DMS53 treated with DMSO at 0.1 percent for 48 hours (cell line): Measurements from ENCODE around the gene GNB1.
"Not testable (repeated sequence)": the region's sequence is repeated elsewhere in the genome, so short reads cannot be mapped to it uniquely, and the experiment has no call there.

Source experiments
- DNase-seq: peaks from one replicate; lab custom pipeline; 2025; ENCODE audit not compliant: unreplicated experiment; lab: John Stamatoyannopoulos, UW

GNB1 gene

GRCh38 chr1:1752190-1752589 lies 138.7 kb downstream of the GNB1 start:
- DNase-seq, result no peak

- not testable (repeated sequence) for DNase-seq
Observed at GRCh38 chr1:1749941-1750340, 140.9 kb downstream of the GNB1 start.

DNA sequence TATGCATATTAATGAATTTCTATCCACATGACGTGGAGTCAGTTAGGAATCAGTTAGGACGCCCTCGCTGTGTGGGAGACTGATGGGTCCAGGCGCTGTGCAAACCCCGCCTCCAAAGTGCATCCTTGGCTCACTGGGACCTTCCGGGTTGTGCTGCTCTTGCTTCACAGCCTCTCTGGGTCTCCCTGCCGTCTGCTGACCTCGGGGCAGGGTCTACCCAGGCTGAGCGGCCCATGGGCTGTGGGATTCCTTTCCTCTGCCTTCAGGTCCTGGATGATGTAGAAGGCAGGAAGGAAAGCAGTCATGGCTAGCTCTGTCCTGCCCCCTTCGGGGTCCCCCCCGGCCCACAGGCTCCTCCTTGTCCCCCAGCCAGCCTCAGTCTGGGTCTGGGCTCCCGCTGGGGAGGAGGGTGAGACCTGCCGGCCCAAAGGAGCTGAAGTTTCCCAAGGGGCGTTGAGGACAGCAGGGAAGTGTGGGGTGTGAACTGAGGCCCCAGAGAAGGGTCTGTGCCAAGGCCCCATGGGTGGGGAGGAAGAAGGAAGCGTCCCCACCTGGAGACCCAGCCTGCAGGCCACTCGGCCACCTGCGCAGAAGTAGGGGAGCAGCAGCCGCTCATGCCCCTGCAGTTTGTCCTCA lies 142.1 kb downstream of the GNB1 start:
- DNase-seq, result no peak

DNA sequence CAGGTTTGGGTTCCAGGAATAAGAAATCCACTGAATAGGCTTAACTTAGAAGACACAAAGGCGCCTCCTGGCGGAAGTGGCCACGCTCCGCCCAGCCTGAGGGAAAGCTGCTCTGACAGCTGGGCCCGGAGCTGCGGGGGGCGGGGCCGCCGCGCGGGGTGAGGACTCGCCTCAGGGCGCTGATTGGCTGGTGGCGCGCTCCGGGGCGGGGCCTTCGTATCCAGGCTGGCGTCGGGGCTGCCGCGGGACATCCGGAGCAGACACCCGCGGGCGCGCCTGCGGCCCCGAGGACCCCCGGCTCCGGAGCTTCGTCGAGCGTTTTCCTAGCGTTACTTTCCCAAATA lies 144.3 kb downstream of the GNB1 start:
- not testable (repeated sequence) for DNase-seq

- not testable (repeated sequence) for DNase-seq
Observed at GRCh38 chr1:1745651-1746565, 145.0 kb downstream of the GNB1 start.

- DNase-seq, result not testable (repeated sequence)
Observed at GRCh38 chr1:1742529-1742928, 148.4 kb downstream of the GNB1 start.

GRCh38 chr1:1741013-1741412 lies 149.9 kb downstream of the GNB1 start:
- not testable (repeated sequence) for DNase-seq

DNA sequence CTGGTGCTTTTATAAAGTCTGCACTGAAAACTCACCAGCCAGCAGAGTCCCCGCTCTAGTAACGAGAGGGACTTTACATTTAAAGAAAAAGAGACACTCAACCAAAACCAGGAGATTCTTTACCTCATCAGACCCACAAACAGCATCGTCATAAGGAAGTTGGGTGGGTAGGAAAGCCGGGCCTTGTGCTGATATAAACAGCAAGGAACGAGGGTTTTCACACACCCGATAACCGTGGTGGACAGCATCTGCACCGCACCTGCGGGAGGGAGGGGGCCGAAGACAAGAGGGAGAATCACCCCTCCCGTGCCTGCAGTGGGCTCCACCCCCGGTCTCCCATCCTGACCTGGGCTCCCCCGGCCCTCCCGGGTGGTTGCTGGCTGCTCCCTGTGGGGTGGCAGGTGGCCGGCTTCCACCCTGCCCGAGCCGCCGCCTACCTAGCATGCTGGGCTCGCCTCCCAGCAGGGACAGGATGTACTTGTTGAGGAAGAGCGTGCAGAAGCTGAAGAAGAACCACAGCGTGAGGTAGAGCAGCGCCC lies 152.0 kb downstream of the GNB1 start:
- not testable (repeated sequence) for DNase-seq

DNA sequence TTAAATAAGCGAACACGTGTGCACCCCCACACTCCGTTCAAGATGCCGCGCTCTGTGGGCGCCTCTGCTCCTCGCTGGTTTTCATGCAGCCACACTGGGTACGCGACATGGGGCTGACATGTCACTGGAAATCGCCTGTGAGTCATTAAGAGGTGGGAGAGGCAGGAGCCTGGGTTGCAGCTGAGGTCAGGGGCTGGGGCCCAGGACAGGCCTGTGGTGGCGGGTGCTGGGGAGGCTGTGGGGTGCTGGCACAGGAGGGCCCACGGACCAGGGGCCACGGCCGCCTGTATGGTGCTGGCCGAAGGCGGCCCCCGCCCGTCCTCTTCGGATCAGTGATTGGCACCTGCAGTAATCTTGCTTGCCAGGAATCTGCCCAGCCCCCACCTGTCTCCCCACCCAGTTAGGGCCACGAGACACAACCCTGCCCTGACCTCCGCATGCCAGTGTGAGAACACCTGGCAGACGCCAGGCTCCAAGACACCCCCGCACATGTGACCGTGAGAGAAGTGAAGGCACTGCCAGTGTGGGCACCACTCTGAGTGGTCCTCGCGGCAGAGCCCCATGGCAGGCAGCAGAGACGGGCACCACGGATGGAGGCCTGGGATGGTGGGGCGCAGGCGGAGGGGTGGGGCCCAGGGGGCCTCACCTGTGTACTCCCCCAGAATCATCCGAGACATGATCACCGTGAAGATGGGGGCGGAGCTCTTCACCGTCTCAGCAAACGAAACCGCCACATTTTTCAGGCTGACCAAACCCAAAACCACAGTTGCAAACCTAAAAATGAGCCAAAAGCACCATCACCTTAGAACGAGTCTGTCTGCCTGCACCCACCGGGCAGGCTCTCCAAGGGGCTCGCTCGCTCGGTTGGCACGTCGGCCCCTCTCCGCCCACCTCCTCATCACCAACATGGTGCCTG lies 153.0 kb downstream of the GNB1 start:
- DNase-seq, result not testable (repeated sequence)
